ENCODE measurements around the gene CCT6B.

DNA sequence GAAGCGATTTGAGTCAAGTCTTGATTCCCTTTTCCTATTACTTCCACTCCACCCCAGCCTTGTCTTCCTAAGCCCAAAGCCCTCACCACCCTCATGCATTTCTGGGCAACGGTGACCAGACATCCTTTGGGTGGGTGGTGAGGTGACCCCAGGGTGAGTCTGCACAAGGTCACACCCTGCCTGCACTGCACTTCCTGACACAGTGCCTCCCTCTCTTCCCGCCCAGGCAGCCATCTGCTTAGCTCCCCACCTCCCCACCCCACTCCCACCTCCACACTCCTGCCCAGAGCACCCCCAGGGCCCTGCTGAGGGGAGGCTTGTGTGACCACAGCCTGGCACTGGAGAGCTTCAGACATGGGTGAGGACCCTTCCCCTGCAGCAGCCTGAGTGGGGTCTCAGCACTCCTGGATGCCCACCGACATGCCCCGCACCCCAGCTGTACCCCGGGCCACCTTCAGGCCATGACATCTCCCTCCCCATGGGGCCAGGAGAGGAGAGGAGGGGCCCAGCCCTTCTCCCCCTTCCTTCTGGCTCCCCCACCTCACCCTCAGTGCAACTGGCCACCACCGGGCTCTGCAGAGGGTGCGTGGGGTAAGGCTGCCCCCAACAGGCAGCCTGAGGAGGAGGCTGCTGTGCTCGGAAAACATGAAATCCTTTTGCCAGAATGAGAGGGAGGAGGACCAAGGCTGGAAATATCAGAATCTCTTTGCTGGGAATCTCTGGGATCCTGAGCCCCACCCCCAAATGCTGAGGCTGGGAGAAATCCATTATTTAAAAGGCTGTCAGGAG is 68.6 kb downstream of the CCT6B start:
- TF ChIP-seq POLR2AphosphoS5 (IDR thresholded peaks at IDR 0.05; ENCODE audit: low read depth): no peak
- TF ChIP-seq, protein P1, sequence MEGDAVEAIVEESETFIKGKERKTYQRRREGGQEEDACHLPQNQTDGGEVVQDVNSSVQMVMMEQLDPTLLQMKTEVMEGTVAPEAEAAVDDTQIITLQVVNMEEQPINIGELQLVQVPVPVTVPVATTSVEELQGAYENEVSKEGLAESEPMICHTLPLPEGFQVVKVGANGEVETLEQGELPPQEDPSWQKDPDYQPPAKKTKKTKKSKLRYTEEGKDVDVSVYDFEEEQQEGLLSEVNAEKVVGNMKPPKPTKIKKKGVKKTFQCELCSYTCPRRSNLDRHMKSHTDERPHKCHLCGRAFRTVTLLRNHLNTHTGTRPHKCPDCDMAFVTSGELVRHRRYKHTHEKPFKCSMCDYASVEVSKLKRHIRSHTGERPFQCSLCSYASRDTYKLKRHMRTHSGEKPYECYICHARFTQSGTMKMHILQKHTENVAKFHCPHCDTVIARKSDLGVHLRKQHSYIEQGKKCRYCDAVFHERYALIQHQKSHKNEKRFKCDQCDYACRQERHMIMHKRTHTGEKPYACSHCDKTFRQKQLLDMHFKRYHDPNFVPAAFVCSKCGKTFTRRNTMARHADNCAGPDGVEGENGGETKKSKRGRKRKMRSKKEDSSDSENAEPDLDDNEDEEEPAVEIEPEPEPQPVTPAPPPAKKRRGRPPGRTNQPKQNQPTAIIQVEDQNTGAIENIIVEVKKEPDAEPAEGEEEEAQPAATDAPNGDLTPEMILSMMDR (IDR thresholded peaks at IDR 0.05; ENCODE audit: insufficient read depth, low read length): peak; percentile 77
